OCI-LY7 (cell line): ENCODE measurements around the gene HID1. TPM values are rescaled to one million over a fixed set of nuclear protein-coding genes. Genes with fewer than 3 reads are reported as not detected.

ENCODE experiments used
- BruUV-seq: library from RNA; stranded (reverse); fragments of 400-500 nt; replicated peaks from 2 replicates; lab custom pipeline; 2021; lab: Mats Ljungman, UMichigan
- CTCF ChIA-PET: fragments of 300-600 bp; sonication (Branson Sonifier 250); formaldehyde crosslinking; loops from one replicate; lab custom pipeline; 2022; ENCODE audit warnings: antibody characterized with exemption; ENCODE audit not compliant: unreplicated experiment; lab: Charles Lee
- POLR2A ChIA-PET: fragments of 300-600 bp; sonication (Branson Sonifier 250); formaldehyde crosslinking; loops from one replicate; lab custom pipeline; 2022; ENCODE audit warnings: antibody characterized with exemption; lab: Charles Lee
- DNase-seq: peaks from one replicate; pipeline ENCODE4 v3.0.0-alpha.2; 2015; ENCODE audit warnings: low spot score
- H2AFZ ChIP-seq: fragments of 200-600 bp; sonication (generic), shearing (Covaris generic); 2 replicates; pipeline ENCODE4 v1.6.1; 2014; ENCODE audit warnings: mild to moderate bottlenecking, antibody characterized with exemption, low read length, moderate library complexity
- H3K27ac ChIP-seq: fragments of 200-600 bp; sonication (generic); 2 replicates; pipeline ENCODE4 v1.5.1; 2014; ENCODE audit warnings: mixed run types, low read depth, mild to moderate bottlenecking, moderate library complexity, low read length, inconsistent platforms; ENCODE audit not compliant: poor library complexity, severe bottlenecking
- H3K36me3 ChIP-seq: fragments of 200-600 bp; sonication (generic); 2 replicates; pipeline ENCODE4 v1.6.1; 2014; ENCODE audit warnings: mild to moderate bottlenecking, antibody characterized with exemption, low read length, moderate library complexity, mixed read lengths; ENCODE audit not compliant: insufficient read depth
- H3K4me1 ChIP-seq: fragments of 200-600 bp; sonication (generic); 2 replicates; pipeline ENCODE4 v1.5.1; 2014; ENCODE audit warnings: mild to moderate bottlenecking, low read length; ENCODE audit not compliant: insufficient read depth, poor library complexity, severe bottlenecking
- H3K4me2 ChIP-seq: fragments of 200-600 bp; sonication (generic); 2 replicates; pipeline ENCODE4 v1.6.1; 2014; ENCODE audit warnings: mild to moderate bottlenecking, low read length
- H3K4me3 ChIP-seq: fragments of 200-600 bp; sonication (generic); 2 replicates; pipeline ENCODE4 v1.5.1; 2014; ENCODE audit warnings: mild to moderate bottlenecking, low read depth, low read length; ENCODE audit not compliant: poor library complexity, severe bottlenecking
- H3K79me2 ChIP-seq: fragments of 200-600 bp; sonication (generic); 2 replicates; pipeline ENCODE4 v1.6.1; 2016; ENCODE audit warnings: low read depth, mild to moderate bottlenecking, low read length, moderate library complexity, mixed read lengths; ENCODE audit not compliant: insufficient read depth
- H3K9me2 ChIP-seq: fragments of 200-600 bp; sonication (generic); 2 replicates; pipeline ENCODE4 v1.6.1; 2016; ENCODE audit warnings: mild to moderate bottlenecking, low read length, mixed read lengths; ENCODE audit not compliant: insufficient read depth
- H3K9me3 ChIP-seq: fragments of 200-600 bp; sonication (generic); 2 replicates; pipeline ENCODE4 v1.6.1; 2014; ENCODE audit warnings: mild to moderate bottlenecking, mixed run types, low read length, mixed read lengths
- H4K20me1 ChIP-seq: fragments of 200-600 bp; sonication (generic); 2 replicates; pipeline ENCODE4 v1.6.1; 2014; ENCODE audit warnings: mild to moderate bottlenecking, antibody characterized with exemption, low read length, moderate library complexity, mixed read lengths; ENCODE audit not compliant: insufficient read depth
- CTCF ChIP-seq: fragments of 200-600 bp; sonication (generic); conservative IDR thresholded peaks from 2 replicates; pipeline ENCODE4 v1.5.1; 2014; ENCODE audit warnings: mild to moderate bottlenecking, antibody characterized with exemption, low read length, moderate library complexity, mixed read lengths
- EZH2phosphoT487 ChIP-seq: fragments of 200-600 bp; sonication (generic); IDR thresholded peaks from 2 replicates; pipeline ENCODE4 v1.6.1; 2018; ENCODE audit warnings: low read depth, borderline replicate concordance, mild to moderate bottlenecking, mixed run types, antibody characterized with exemption, low read length, moderate library complexity, mixed read lengths
- intact Hi-C: fragments of 100-400 bp; cut with micrococcal nuclease; formaldehyde crosslinking; loops from one replicate; pipeline ENCODE4 v1.10.0; 2022; ENCODE audit not compliant: unreplicated experiment
- total RNA-seq, 2 experiments: library from RNA; depleted of rRNA in 1 of 2; stranded (reverse); fragments of >200 nt in 1 of 2; shearing (Covaris generic) in 1 of 2; gene quantifications; 2 replicates each; pipeline ENCODE4 v1.2.3, GENCODE V29; 2014 to 2022

The HID1 gene
- total RNA-seq, 2 experiments from 2014 or later = 0.35 to 8.5 TPM

- H3K4me1 ChIP-seq = peaks cover 5% of the 10 kb centered on the region
- CTCF ChIA-PET = interaction anchor here (0.6 kb wide), 1 partner anchor 77 kb away, joined by 3 read pairs; the partner anchor contains the start of gene MRPL58
- no peak within 1 kb of the TSS for H3K4me3 ChIP-seq
- H2AFZ ChIP-seq = no peak within 1 kb of the TSS
- H3K79me2 ChIP-seq = no peaks in the 10 kb centered on the region
- H3K9me2 ChIP-seq = no peaks in the 10 kb centered on the region
- no peak for TF ChIP-seq EZH2phosphoT487
- no peak for TF ChIP-seq CTCF
- no peaks in the 10 kb centered on the region for H4K20me1 ChIP-seq
- no TSS peak for BruUV-seq
- DNase-seq = no peak
- no peak within 1 kb of the TSS for H3K4me2 ChIP-seq
- POLR2A ChIA-PET = no interaction called here
- no peak within 1 kb of the TSS for H3K27ac ChIP-seq
- intact Hi-C loops = no loop called here
- no peaks in the 10 kb centered on the region for H3K9me3 ChIP-seq
- H3K36me3 ChIP-seq = no peaks in the 10 kb centered on the region
Measured at GRCh38 chr17:74935585-74936469, 36.7 kb downstream of the HID1 start, which contains the start of gene OTOP3. Gene OTOP3, plus strand, starts transcription at chr17:74935898. Its CDS starts 24 bp downstream, at chr17:74935922.

GRCh38 chr17:74935048-74935447 is 37.5 kb downstream of the HID1 start:
- intact Hi-C loops = no loop called here
- DNase-seq = no peak
- Histone ChIP-seq H4K20me1 (no peaks in the 10 kb centered on the region), H3K4me2 (no peak overlapping the region), H3K4me1 (peaks cover 5% of the 10 kb centered on the region), H3K36me3 (no peaks in the 10 kb centered on the region), H3K9me2 (no peaks in the 10 kb centered on the region), H3K4me3 (no peak overlapping the region), H3K9me3 (no peaks in the 10 kb centered on the region), H2AFZ (no peak overlapping the region), H3K27ac (no peak overlapping the region), H3K79me2 (no peaks in the 10 kb centered on the region)
- BruUV-seq = no TSS peak
- POLR2A ChIA-PET = no interaction called here
- TF ChIP-seq CTCF (no peak), EZH2phosphoT487 (no peak)
- CTCF ChIA-PET = interaction anchor here (0.6 kb wide), 1 partner anchor 78 kb away, joined by 3 read pairs; the partner anchor contains the start of gene MRPL58
